Esophagus (tissue), 2 donors: ENCODE measurements around the gene SMIM36. TPM values are rescaled to one million over a fixed set of nuclear protein-coding genes. Genes with fewer than 3 reads are reported as not detected.
"Not testable (repeated sequence)": the region's sequence is repeated elsewhere in the genome, so short reads cannot be mapped to it uniquely, and the experiment has no call there.

ENCODE experiments used
- H3K27ac ChIP-seq, 2 donors: one replicate each; pipeline ENCODE4 v1.5.1; 2013; ENCODE audit warnings: low read depth in 2 of 2, mild to moderate bottlenecking in 2 of 2, inconsistent platforms in 1 of 2, low read length in 1 of 2, moderate library complexity in 1 of 2
- H3K27me3 ChIP-seq, 2 donors: one replicate each; pipeline ENCODE4 v1.6.1; 2013; ENCODE audit warnings: low read length in 2 of 2, control low read depth in 1 of 2, mild to moderate bottlenecking in 1 of 2; ENCODE audit not compliant: insufficient read depth in 2 of 2, control insufficient read depth in 1 of 2
- H3K36me3 ChIP-seq, 2 donors: one replicate each; pipeline ENCODE4 v1.6.1; 2013; ENCODE audit warnings: low read length in 1 of 2; ENCODE audit not compliant: control insufficient read depth in 2 of 2, insufficient read depth in 2 of 2
- H3K4me1 ChIP-seq, 2 donors: one replicate each; pipeline ENCODE4 v1.6.1; 2013; ENCODE audit warnings: low read length in 1 of 2; ENCODE audit not compliant: control insufficient read depth in 2 of 2, insufficient read depth in 2 of 2
- H3K4me3 ChIP-seq, 2 donors: one replicate each; pipeline ENCODE4 v1.5.1; 2013; ENCODE audit warnings: low read length in 2 of 2, mild to moderate bottlenecking in 2 of 2, low read depth in 1 of 2, moderate library complexity in 1 of 2
- H3K9me3 ChIP-seq, 2 donors: one replicate each; pipeline ENCODE4 v1.6.1; 2013; ENCODE audit warnings: mild to moderate bottlenecking in 2 of 2, low read depth in 1 of 2, low read length in 1 of 2, moderate library complexity in 1 of 2; ENCODE audit not compliant: control insufficient read depth in 2 of 2, insufficient read depth in 1 of 2
- WGBS, 2 donors: extraction: QIAGEN DNeasy Blood & Tissue Kit; methylation state at CpG; one replicate each; pipeline ENCODE4 v1.1.7; 2013; 5-methylcytosine and 5-hydroxymethylcytosine counted together
- polyA plus RNA-seq, 2 donors: library from polyadenylated mRNA; stranded (reverse); fragments of 200-250 nt; gene quantifications; one replicate each; pipeline ENCODE4 v1.2.3, GENCODE V29; 2013
- donor health status: healthy with polysubstance abuse.
- donor health status: Bipolar disorder and iron deficiency.

Gene SMIM36
- polyA plus RNA-seq, 2 donors: not detected

DNA sequence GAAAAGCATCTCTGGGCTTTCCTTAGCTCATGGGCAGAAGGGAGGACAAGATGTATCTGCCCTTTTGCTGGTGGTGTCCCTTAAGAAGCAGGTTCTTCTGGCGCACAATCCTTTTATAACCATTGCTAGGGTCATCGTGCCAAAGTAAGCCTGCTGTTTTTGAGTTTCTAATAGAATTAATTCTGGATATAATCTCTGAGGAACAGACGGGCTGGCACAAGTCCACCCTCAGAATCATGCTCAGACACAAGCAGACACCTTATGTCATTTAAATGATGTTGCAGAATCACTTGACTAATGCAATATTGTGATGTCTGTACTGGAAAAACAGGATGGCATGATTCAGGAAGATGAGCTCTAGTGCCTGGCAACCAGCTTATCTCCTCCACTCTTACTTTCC lies 70.9 kb downstream of the SMIM36 start:
- Histone ChIP-seq H3K27ac (peak overlapping the region in 1 of 2 donors; percentile 4), H3K36me3 (no peaks in the 10 kb centered on the region), H3K27me3 (no peaks in the 10 kb centered on the region), H3K4me1 (no peaks in the 10 kb centered on the region), H3K9me3 (no peaks in the 10 kb centered on the region), H3K4me3 (no peak overlapping the region)
- WGBS, 2 donors: 45 to 63% methylated on average over 3 of the region's 3 CpGs

DNA sequence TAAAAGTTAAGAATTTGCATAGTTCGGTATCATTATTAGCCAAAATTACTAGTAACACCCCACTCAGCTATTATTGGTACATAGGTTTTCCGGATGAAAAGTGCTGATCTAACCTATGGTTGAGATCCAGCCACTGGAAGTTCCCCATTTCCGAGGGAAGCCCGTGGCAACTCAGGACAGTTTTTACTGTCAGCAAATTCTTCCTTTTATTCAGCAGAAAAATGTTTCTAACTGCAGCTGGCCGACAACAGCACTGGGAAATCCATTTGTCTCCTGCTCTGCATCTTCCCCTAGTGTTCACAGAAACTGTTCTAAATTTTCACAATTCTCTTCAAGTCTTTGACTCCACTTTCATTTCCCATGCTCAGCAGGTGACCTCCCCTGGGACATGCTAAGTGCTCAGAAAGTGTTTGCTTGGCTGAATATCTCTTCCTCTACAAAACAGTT lies 74.1 kb downstream of the SMIM36 start:
- H3K9me3 ChIP-seq: no peaks in the 10 kb centered on the region
- H3K4me1 ChIP-seq: no peaks in the 10 kb centered on the region
- H3K27ac ChIP-seq: no peak overlapping the region
- no peaks in the 10 kb centered on the region for H3K27me3 ChIP-seq
- 47 to 58% methylated on average over 5 of the region's 5 CpGs for WGBS, 2 donors
- H3K36me3 ChIP-seq: no peaks in the 10 kb centered on the region
- H3K4me3 ChIP-seq: no peak overlapping the region

DNA sequence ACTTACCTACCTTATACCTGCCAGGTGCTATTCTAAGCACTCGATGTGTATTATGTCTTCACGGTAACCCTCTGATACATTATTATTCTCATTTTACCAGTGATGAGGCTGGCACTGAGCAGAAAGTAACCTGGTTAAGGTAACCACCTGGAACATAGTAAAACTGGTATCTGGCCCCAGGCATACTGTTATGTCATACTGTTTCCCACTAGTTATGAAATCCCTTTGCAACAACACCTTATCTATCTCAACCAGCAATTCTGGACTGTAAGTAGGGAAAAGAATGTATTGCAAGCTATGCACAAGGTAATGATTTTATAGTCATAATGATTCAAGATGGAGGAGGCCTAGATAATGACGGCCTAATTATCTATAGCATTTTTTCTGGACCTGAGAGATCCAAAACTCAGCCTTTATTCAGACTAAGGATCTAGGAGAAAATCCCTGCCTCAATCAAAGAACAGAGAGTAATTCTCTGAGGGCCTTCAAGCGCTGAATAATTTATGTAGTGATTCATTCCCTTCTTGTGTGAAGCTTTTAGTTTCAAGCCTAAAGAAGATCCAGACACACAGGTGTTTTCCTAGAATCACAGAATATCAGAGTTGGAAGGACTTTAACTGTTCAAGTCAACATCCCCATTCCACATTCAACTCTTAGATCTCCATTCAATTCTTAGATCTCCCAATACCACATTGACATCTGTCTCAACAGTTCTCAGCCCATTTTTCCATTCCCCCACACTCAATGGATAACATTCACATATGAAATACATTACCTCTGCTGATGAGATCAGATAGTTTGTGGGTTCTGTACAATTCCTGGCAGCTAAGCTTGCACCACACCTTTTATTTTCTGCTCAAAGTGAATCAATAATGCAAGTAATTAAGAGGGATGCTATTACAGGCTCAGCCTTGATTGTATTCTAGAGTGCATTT lies 74.8 kb downstream of the SMIM36 start:
- Histone ChIP-seq H3K36me3 (no peaks in the 10 kb centered on the region), H3K9me3 (no peaks in the 10 kb centered on the region), H3K27ac (no peak overlapping the region), H3K4me1 (no peaks in the 10 kb centered on the region), H3K4me3 (no peak overlapping the region), H3K27me3 (no peaks in the 10 kb centered on the region)
- 90 to 93% methylated on average over 4 of the region's 4 CpGs for WGBS, 2 donors

DNA sequence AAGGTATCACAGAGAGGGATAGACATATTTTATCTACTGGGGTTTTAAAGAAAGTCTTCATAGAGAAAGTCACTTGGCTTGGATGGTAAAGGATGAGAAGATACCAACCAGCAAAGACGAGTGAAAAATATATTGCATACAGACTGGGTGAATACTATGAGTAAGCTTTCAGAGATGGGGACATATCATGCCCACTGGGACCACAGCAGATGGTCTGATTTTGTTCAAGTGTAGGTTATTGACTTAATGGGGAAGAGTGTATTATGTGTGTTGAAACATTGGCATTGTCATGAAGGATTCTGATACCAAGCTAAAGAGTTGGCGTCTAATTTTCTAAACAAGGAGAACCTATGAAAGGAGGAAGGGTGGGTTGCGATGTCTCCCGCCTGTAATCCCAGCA lies 75.8 kb downstream of the SMIM36 start:
- H3K27me3 ChIP-seq: no peaks in the 10 kb centered on the region
- 73 to 83% methylated on average over 4 of the region's 4 CpGs for WGBS, 2 donors
- H3K9me3 ChIP-seq: no peaks in the 10 kb centered on the region
- H3K4me3 ChIP-seq: no peak overlapping the region
- no peaks in the 10 kb centered on the region for H3K36me3 ChIP-seq
- H3K4me1 ChIP-seq: no peaks in the 10 kb centered on the region
- H3K27ac ChIP-seq: no peak overlapping the region

DNA sequence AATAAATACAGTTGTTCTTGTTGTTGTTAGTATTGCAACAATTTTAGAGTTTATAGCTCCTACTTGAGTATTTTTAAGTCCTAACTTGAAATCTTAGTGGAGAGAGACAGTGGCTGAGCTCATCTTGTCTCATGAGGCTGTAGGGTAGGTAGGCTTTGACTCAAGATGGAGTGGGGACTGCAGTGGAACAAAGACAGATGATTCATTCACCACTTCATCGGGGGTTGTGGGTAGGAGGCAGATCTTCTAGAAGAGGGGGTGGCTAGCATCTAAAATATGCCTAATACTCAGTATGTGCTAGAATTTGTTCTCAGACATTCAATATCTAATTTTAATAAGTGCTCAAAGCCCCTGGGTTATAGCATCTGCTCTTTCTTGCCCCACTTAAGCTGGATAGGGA lies 76.5 kb downstream of the SMIM36 start:
- 63 to 74% methylated on average over 1 of the region's 1 CpG for WGBS, 2 donors
- no peaks in the 10 kb centered on the region for H3K4me1 ChIP-seq
- no peaks in the 10 kb centered on the region for H3K9me3 ChIP-seq
- H3K27me3 ChIP-seq: no peaks in the 10 kb centered on the region
- H3K4me3 ChIP-seq: no peak overlapping the region
- H3K36me3 ChIP-seq: no peaks in the 10 kb centered on the region
- H3K27ac ChIP-seq: no peak overlapping the region

DNA sequence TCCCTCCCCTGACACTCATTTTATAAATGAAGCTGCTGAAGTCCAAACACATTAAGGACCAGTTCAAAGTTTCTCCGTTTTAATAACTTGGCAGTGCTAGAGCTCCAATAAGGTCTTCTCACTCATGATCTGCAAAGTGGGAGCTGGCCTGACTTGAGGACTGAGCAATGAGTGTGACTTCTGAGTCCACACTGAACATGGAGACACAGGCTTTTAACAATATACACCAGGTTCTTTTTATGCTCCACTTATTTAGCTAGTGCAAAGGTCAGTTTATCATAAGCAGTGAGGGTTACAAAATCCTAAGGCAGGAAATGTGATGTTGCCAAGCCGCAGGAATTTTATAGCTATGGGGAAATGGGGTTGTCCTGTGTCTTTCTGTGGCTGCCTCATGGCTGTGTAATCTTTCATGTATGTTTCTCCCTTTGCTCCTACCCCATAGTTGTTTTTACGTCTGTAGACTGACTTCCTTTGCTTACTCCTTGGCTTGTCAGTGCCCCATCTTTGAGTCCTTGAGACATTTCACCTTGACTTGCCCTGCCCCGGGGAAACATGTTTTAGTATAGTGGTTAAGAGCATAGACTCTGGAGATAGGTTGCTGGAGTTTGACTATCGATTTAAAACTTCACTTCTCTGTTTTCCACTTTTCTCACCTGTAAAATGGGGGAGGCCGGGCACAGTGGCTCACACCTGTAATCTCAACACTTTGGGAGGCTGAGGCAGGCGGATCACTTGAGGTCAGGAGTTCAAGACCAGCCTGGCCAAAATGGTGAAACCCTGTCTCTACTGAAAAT lies 77.4 kb downstream of the SMIM36 start:
- no peaks in the 10 kb centered on the region for H3K27me3 ChIP-seq
- no peaks in the 10 kb centered on the region for H3K9me3 ChIP-seq
- no peak overlapping the region for H3K4me3 ChIP-seq
- no peak overlapping the region for H3K27ac ChIP-seq
- 62 to 68% methylated on average over 7 of the region's 7 CpGs for WGBS, 2 donors
- no peaks in the 10 kb centered on the region for H3K4me1 ChIP-seq
- H3K36me3 ChIP-seq: no peaks in the 10 kb centered on the region

DNA sequence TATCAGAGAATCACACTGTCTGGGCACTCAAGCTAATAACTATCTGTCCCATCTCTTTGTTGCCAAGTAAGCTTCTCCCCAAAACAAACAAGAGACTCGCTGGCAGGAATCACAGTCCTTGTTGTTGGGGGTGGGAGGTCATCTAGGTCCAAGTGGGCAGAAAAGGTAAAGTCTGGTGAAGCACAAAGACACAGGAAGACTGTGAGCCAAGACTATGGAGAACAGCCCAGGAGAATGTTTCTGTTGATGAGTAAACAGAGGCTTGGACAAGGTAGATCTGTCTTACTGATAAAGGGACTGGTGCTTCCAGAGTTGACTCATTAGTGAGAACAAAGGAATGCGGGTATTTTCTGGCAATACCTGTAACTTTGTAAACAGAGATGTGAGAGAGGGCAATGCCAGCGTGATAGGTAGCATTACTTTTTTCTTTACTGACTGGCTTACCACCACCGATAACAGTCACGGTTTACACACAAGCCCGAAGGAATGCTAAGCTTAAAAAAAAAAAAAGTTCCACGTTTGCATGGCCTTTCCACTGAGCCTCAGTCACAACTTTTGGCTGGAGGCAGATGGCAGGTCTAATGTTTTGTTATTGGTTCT lies 78.1 kb downstream of the SMIM36 start:
- peak overlapping the region in 1 of 2 donors; percentile 13 for H3K27ac ChIP-seq
- H3K4me3 ChIP-seq: no peak overlapping the region
- H3K27me3 ChIP-seq: no peaks in the 10 kb centered on the region
- WGBS, 2 donors: 33 to 39% methylated on average over 7 of the region's 7 CpGs
- H3K4me1 ChIP-seq: no peaks in the 10 kb centered on the region
- no peaks in the 10 kb centered on the region for H3K36me3 ChIP-seq
- H3K9me3 ChIP-seq: no peaks in the 10 kb centered on the region

DNA sequence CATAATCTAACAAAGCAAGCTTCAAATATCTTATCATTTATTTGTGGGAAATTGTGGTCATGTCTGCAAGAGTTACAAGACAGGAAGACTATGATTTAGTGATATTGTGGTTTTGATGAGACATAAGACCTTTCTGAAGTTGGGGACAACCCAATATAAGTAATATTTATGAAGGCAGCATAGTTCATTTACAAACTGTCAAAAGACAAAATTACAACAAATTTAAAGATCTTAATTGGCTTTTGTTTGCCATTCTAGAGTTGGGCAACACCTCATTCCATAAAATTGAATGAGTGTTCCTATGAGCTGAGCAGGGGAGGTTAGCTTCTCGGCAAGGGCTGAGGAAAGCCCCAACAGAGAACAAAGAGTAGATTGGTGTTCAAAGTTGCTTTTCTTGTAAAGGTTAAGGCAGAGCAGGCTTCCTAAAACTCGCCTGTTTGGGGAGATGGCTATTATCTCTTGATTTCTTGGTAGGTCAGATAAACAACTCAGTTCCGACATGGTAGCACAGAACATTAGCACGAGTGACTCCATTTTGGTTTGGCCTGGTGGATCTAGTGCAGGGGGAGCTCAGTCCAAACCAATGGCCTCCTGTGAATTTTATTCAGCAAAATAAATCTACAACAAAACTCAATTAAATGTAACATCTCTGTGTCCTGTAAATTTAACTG lies 78.8 kb downstream of the SMIM36 start:
- Histone ChIP-seq H3K36me3 (no peaks in the 10 kb centered on the region), H3K4me3 (no peak overlapping the region), H3K27me3 (no peaks in the 10 kb centered on the region), H3K27ac (peak overlapping the region in 1 of 2 donors; percentile 13), H3K9me3 (no peaks in the 10 kb centered on the region), H3K4me1 (no peaks in the 10 kb centered on the region)
- WGBS, 2 donors: 80 to 83% methylated on average over 4 of the region's 4 CpGs

DNA sequence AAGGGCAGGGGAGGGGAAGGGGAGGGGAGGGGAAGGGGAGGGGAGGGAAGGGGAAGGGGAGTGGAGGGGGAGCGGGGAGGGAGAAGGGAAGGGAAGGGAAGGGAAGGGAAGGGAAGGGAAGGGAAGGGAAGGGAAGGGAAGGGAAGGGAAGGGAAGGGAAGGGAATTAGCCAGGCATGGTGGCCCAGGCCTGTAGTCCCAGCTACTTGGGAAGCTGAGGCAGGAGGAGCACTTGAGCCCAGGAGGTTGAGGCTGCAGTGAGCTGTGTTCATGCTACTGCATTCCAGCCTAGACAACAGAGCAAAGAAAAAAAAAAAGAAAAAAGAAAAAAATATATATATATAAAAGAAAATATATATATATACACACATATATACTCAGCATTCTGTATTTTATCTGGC lies 79.3 kb downstream of the SMIM36 start:
- WGBS, 2 donors: no CpG with 5 or more reads among the region's 1 CpG

More for the DNA sequence above, 79.3 kb downstream of the SMIM36 start:
- H3K4me3 ChIP-seq, H3K27ac ChIP-seq, H3K27me3 ChIP-seq, H3K4me1 ChIP-seq, H3K36me3 ChIP-seq, H3K9me3 ChIP-seq: not testable (repeated sequence)
